Measurements from ENCODE around the gene FOXL2. TPM values are rescaled to one million over a fixed set of nuclear protein-coding genes. Genes with fewer than 3 reads are reported as not detected.

FOXL2 gene
- total RNA-seq, 1 experiment from 2014 or later, result 0.22 TPM

DNA sequence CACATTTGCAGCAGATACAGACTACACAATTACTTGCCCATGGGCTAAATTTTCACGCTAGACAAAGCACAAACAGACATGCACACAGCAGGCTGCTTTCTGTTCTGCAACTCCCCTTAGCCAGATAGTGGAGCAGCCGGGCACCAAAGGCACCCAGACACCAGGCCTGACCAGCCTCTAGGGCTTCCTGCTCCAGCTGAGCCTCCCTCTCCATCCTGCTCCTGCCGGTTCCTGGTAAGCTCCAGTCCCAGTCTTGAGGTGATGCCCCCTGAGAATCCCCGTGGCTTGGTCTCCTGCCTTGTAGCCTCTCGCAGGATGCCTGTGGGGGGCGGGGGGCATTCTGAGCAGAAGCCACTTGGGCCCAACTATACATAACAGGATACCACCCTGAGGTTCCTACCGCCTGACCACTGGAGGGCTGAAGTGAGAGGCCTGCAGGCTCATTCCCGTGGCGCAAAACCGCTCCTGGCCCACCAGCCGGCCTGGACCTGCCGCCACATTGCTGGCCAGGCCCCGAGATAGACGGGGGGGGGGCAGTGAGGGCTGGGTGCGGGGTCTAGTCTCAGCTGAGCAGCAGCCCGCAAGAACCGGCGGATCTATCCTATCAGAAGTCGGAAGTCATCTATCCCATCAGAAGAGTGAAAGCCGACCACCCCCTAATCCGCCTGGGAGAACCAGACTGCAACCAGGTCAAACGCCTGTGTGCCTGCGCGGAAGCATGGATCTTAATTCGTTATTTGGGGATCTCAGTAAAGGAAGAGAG is 3.9 kb downstream of the FOXL2 start:
- Histone ChIP-seq H2BK15ac (ENCODE audit: low read depth, low read length) (no peak overlapping the region; the same call in 1 of the 2 replicates), H3K9ac (ENCODE audit: extremely low read depth, insufficient read length, low read length) (no peak overlapping the region), H3T11ph (ENCODE audit: low read length) (no peak overlapping the region), H3K23me2 (ENCODE audit: insufficient read length, low read depth, low read length, poor library complexity, severe bottlenecking) (peaks cover 25% of the 10 kb centered on the region), H4K91ac (ENCODE audit: insufficient read length, low read depth, low read length) (no peak overlapping the region), H2BK5ac (ENCODE audit: insufficient read length, low read length) (no peak overlapping the region), H3K4ac (ENCODE audit: low read depth, low read length) (no peak overlapping the region), H3K4me1 (ENCODE audit: insufficient read depth, low read length) (no peaks in the 10 kb centered on the region; the same call in 1 of the 2 replicates), H2BK12ac (ENCODE audit: insufficient read length, low read depth, low read length) (no peak overlapping the region), H3K79me2 (ENCODE audit: insufficient read depth, low read length) (no peaks in the 10 kb centered on the region), H2AFZ (ENCODE audit: low read length) (no peak overlapping the region), H3K27ac (ENCODE audit: insufficient read length, low read depth, low read length) (no peak overlapping the region), H3K79me1 (ENCODE audit: insufficient read depth, low read depth, low read length, poor library complexity, severe bottlenecking) (no peaks in the 10 kb centered on the region), H2AK5ac (ENCODE audit: insufficient read length, low read length) (no peak overlapping the region), H3K9me3 (ENCODE audit: control insufficient read depth, low read depth, low read length) (no peaks in the 10 kb centered on the region), H4K8ac (replicated peaks; ENCODE audit: insufficient read length, low read depth, low read length) (no peak overlapping the region), H3K14ac (ENCODE audit: insufficient read depth, low read length) (no peak overlapping the region), H3K56ac (ENCODE audit: insufficient read length, low read depth, low read length) (no peak overlapping the region), H3K4me2 (ENCODE audit: insufficient read depth, insufficient read length, low read length) (no peak overlapping the region), H3K18ac (ENCODE audit: insufficient read length, low read depth, low read length) (no peak overlapping the region), H2BK20ac (ENCODE audit: low read depth, low read length, poor library complexity, severe bottlenecking) (no peak overlapping the region), H3K23ac (ENCODE audit: insufficient read length, low read depth, low read length) (no peak overlapping the region), H3K27me3 (ENCODE audit: insufficient read depth, low read length) (peaks cover 77% of the 10 kb centered on the region), H4K20me1 (ENCODE audit: control insufficient read depth, insufficient read depth, insufficient read length) (no peaks in the 10 kb centered on the region), H4K5ac (ENCODE audit: insufficient read length, low read depth, low read length) (no peak overlapping the region), H2BK120ac (ENCODE audit: low read depth, low read length, poor library complexity, severe bottlenecking) (no peak overlapping the region)
- H3K4me3 Mint-ChIP-seq, result peak overlapping the region in 1 of 2 experiments; percentile 70; a peak in 3 of 5 replicates
- no peaks in the 10 kb centered on the region; a peak in 2 of 7 replicates for H3K36me3 Mint-ChIP-seq (ENCODE audit: insufficient read depth in 1 of 3, low read depth in 3 of 3)
- H3K27ac Mint-ChIP-seq, result peak overlapping the region in 1 of 3 experiments; percentile 70; a peak in 1 of 7 replicates
- DNase-seq, result peak; percentile 67
- H3K4me1 Mint-ChIP-seq, result peaks cover 30 to 46% of the 10 kb centered on the region in 2 experiments
- peaks cover 0 to 7% of the 10 kb centered on the region in 2 experiments; a peak in 4 of 5 replicates for H3K9me3 Mint-ChIP-seq
- TF ChIP-seq CTCF (conservative IDR thresholded peaks at IDR 0.05), result peak; percentile 25; the same call in 1 of the 3 replicates
- no CpG with 5 or more reads among the region's 25 CpGs for WGBS (ENCODE audit: extremely low coverage, insufficient read length, low lambda C conversion rate)
- H3K27me3 Mint-ChIP-seq (ENCODE audit: low read depth), result peaks cover 98% of the 10 kb centered on the region

All from H9 (cell line).